ENCODE measurements around the gene GNPTG. TPM values are rescaled to one million over a fixed set of nuclear protein-coding genes. Genes with fewer than 3 reads are reported as not detected.

The GNPTG gene
- total and polyA plus RNA-seq, 2 donors (not counting 3 experiments of a cell fraction or from before 2014, with no cell fraction given) = 51.6 to 109 TPM

- Histone ChIP-seq H3K4me2 (ENCODE audit: insufficient read depth, low read length) (no peak overlapping the region), H3K79me2 (ENCODE audit: control insufficient read depth, insufficient read depth, low read length) (peaks cover 10% of the 10 kb centered on the region), H3K9me3 (replicated peaks; ENCODE audit: control insufficient read depth, insufficient read depth, low read length) (no peaks in the 10 kb centered on the region), H3K27ac (ENCODE audit: insufficient read depth, low read depth, low read length) (no peak overlapping the region), H3K9me1 (replicated peaks; ENCODE audit: control insufficient read depth, extremely low read depth, insufficient read depth, low read length) (no peaks in the 10 kb centered on the region), H2AFZ (ENCODE audit: low read depth, low read length) (no peak overlapping the region), H4K20me1 (replicated peaks; ENCODE audit: control insufficient read depth, extremely low read depth, insufficient read depth, low read length) (no peaks in the 10 kb centered on the region), H3K9ac (replicated peaks; ENCODE audit: extremely low read depth, insufficient read depth, low read length) (no peak overlapping the region), H3K4me1 (ENCODE audit: control insufficient read depth, extremely low read depth, insufficient read depth, low read length) (peaks cover 4% of the 10 kb centered on the region), H3K27me3 (ENCODE audit: control insufficient read depth in 2 of 2, insufficient read depth in 2 of 2, low read length in 2 of 2) (no peaks in the 10 kb centered on the region), H3K4me3 (replicated peaks in 1 of 3; ENCODE audit: insufficient read depth in 1 of 3, low read depth in 1 of 3, low read length in 3 of 3) (no peak overlapping the region), H3K36me3 (ENCODE audit: control insufficient read depth in 2 of 2, extremely low read depth in 1 of 2, insufficient read depth in 2 of 2, low read length in 2 of 2) (no peaks in the 10 kb centered on the region)
- POLR2A ChIA-PET = no interaction called here
- CTCF ChIA-PET = interaction anchor here (1.0 to 1.6 kb wide), 3 partner anchors 9 to 16 kb away, joined by 3 to 5 read pairs (median 3); no protein-coding TSS in a partner anchor
- DNase-seq (ENCODE audit: low read depth, low spot score) (no peak), FAIRE-seq (no peak)
- dilution Hi-C loops (cut with MboI; ENCODE audit: extremely low pct_ligation_motif_present, low sequenced_read_pairs) (no loop called here), intact Hi-C loops (cut with micrococcal nuclease) (loop anchor here (10.0 kb wide), 2 partner anchors 99 to 479 kb away; partner anchors contain the start of genes NUBP2 and SPSB3)
- TF ChIP-seq, protein P1, sequence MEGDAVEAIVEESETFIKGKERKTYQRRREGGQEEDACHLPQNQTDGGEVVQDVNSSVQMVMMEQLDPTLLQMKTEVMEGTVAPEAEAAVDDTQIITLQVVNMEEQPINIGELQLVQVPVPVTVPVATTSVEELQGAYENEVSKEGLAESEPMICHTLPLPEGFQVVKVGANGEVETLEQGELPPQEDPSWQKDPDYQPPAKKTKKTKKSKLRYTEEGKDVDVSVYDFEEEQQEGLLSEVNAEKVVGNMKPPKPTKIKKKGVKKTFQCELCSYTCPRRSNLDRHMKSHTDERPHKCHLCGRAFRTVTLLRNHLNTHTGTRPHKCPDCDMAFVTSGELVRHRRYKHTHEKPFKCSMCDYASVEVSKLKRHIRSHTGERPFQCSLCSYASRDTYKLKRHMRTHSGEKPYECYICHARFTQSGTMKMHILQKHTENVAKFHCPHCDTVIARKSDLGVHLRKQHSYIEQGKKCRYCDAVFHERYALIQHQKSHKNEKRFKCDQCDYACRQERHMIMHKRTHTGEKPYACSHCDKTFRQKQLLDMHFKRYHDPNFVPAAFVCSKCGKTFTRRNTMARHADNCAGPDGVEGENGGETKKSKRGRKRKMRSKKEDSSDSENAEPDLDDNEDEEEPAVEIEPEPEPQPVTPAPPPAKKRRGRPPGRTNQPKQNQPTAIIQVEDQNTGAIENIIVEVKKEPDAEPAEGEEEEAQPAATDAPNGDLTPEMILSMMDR (IDR thresholded peaks at IDR 0.05; ENCODE audit: extremely low read depth in 1 of 2, insufficient read depth in 1 of 2, low read depth in 1 of 2, low read length in 2 of 2) = no peak
- TF ChIP-seq GATA2 (IDR thresholded peaks at IDR 0.05; ENCODE audit: insufficient read depth, insufficient read length, low read depth, low read length) = no peak
- no peak for TF ChIP-seq FOS (IDR thresholded peaks at IDR 0.05; ENCODE audit: borderline replicate concordance, insufficient read depth, low read length)
- TF ChIP-seq JUN (IDR thresholded peaks at IDR 0.05; ENCODE audit: borderline replicate concordance, insufficient read depth, insufficient read length, low read depth) = no peak
- TF ChIP-seq POLR2AphosphoS5 (IDR thresholded peaks at IDR 0.05; ENCODE audit: insufficient read depth, low read depth, low read length) = no peak
- no peak for TF ChIP-seq EZH2 (IDR thresholded peaks at IDR 0.05; ENCODE audit: borderline replicate concordance, low read depth, low read length, severe bottlenecking)
- TF ChIP-seq, protein P2, sequence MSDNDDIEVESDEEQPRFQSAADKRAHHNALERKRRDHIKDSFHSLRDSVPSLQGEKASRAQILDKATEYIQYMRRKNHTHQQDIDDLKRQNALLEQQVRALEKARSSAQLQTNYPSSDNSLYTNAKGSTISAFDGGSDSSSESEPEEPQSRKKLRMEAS (IDR thresholded peaks at IDR 0.05; ENCODE audit: insufficient read depth, insufficient read length) = no peak
- no peak for TF ChIP-seq POLR2A (IDR thresholded peaks at IDR 0.05; ENCODE audit: low read depth, low read length)
- no peak for TF ChIP-seq MYC (IDR thresholded peaks at IDR 0.05; ENCODE audit: low read depth, low read length)
- no TSS peak for BruUV-seq (replicated peaks)
Observed at GRCh38 chr16:1305823-1306222, 45.9 kb upstream of the GNPTG start.
